Measurements from ENCODE around the gene MS4A4A.

The MS4A4A gene

DNA sequence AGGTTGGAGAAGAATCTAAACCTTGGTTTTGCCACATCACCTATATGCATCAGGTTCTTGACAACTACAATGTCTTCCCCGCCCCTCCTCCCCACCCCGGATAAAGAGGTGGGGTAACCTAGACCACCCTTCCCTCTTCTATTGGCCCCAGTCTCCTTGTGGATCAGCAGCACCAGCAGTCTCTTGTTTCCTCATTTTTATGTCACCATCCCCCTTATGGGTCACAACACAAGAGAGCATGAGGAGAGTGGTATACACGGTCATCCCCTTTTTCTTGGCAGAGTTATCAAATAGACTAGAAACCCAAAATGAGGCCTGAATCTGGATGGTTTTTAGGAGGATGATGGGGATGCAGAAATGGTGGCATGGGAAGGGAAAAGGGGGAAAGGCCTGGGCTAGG lies 38.7 kb upstream of the MS4A4A start:
- H3K4me2 ChIP-seq = no peak overlapping the region
- TF ChIP-seq, protein P1, sequence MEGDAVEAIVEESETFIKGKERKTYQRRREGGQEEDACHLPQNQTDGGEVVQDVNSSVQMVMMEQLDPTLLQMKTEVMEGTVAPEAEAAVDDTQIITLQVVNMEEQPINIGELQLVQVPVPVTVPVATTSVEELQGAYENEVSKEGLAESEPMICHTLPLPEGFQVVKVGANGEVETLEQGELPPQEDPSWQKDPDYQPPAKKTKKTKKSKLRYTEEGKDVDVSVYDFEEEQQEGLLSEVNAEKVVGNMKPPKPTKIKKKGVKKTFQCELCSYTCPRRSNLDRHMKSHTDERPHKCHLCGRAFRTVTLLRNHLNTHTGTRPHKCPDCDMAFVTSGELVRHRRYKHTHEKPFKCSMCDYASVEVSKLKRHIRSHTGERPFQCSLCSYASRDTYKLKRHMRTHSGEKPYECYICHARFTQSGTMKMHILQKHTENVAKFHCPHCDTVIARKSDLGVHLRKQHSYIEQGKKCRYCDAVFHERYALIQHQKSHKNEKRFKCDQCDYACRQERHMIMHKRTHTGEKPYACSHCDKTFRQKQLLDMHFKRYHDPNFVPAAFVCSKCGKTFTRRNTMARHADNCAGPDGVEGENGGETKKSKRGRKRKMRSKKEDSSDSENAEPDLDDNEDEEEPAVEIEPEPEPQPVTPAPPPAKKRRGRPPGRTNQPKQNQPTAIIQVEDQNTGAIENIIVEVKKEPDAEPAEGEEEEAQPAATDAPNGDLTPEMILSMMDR (conservative IDR thresholded peaks at IDR 0.05; ENCODE audit: low read depth, low read length) = no peak

DNA sequence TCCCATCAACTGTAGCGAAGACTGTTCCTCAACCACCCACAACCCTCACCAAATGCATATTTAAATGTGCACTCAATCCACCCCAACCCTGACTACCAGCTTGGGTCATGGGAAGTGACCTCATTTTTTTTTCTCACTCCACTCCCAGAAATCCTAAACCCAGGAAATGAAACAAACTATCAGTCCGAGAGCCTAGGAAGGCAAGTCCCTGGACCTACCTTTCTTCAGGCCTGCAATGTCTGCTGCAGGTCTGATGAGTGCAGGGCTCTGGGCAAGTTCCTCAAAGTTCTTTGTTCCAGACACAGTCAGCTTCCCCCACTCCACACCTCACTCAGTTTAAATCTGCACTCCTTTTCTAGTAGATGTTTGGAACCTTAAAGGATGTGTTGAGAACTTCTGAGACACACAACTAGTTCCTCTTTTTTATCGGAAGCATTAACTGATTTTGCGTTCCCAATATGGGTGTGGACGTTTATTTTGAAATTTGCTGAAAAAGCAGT lies 37.7 kb upstream of the MS4A4A start, which contains the start of gene MS4A4E:
Gene MS4A4E, minus strand, starts transcription at position 398 of the 500 bp plus-strand sequence. CDS start 13,082 bp downstream, outside the sequence.
- Histone ChIP-seq H3K36me3 (ENCODE audit: insufficient read depth) (no peaks in the 10 kb centered on the region), H4K20me1 (ENCODE audit: insufficient read depth) (no peaks in the 10 kb centered on the region), H3K9ac (no peak within 1 kb of the TSS), H3K4me2 (no peak within 1 kb of the TSS), H3K27me3 (ENCODE audit: insufficient read depth, low read depth) (no peaks in the 10 kb centered on the region), H3K4me3 (IDR thresholded peaks at IDR 0.05; ENCODE audit: insufficient read depth, low read depth, low read length) (no peak within 1 kb of the TSS), H3K79me2 (ENCODE audit: insufficient read depth, low read depth) (no peaks in the 10 kb centered on the region), H3K27ac (no peak within 1 kb of the TSS), H3K4me1 (ENCODE audit: low read depth, poor library complexity, severe bottlenecking) (no peaks in the 10 kb centered on the region), H2AFZ (ENCODE audit: low read depth) (no peak within 1 kb of the TSS)
- TF ChIP-seq, protein P1 (conservative IDR thresholded peaks at IDR 0.05; ENCODE audit: low read depth, low read length) = no peak

More for the DNA sequence above, 38.7 kb upstream of the MS4A4A start:
- H3K4me3 ChIP-seq (IDR thresholded peaks at IDR 0.05; ENCODE audit: insufficient read depth, low read depth, low read length) = no peak overlapping the region
- no peaks in the 10 kb centered on the region for H3K79me2 ChIP-seq (ENCODE audit: insufficient read depth, low read depth)
- H4K20me1 ChIP-seq (ENCODE audit: insufficient read depth) = no peaks in the 10 kb centered on the region
- no peaks in the 10 kb centered on the region for H3K36me3 ChIP-seq (ENCODE audit: insufficient read depth)
- H2AFZ ChIP-seq (ENCODE audit: low read depth) = no peak overlapping the region
- H3K4me1 ChIP-seq (ENCODE audit: low read depth, poor library complexity, severe bottlenecking) = no peaks in the 10 kb centered on the region
- no peak overlapping the region for H3K27ac ChIP-seq
- H3K9ac ChIP-seq = no peak overlapping the region
- H3K27me3 ChIP-seq (ENCODE audit: insufficient read depth, low read depth) = no peaks in the 10 kb centered on the region

DNA sequence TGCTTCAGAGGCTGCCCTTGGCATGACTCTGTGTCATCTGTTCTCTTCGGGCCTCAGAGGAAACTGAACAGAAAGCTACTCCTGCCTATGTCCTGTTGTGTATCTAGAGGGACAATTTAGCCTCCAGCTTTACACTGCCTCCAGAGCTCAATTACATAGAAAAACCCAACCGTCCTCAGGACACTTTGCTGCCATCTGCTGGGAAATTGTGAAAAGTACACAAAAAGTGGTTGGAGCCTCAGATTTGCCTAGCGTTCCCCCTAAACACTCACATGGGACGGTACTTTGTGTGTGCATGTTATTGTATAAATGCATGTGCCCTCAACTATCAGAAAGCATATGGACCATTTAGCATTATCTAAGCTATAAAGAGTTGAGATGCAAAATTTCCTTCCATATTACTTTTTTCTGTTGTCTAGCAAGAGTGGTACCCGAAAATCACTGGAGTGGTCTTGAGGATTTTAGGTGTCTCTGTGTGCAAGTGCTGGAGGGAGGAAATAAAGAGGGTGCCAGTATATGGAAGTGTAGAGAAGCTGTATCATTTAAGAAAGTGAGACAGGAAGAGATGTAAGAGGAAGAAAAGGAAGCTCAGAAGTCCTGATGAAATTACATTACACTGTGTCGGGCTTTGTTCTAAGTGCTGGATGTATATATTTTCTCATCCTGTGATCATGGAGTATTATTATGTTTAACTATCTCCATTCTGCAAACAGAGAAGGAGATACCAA lies 28.8 kb upstream of the MS4A4A start:
- H3K4me3 ChIP-seq (IDR thresholded peaks at IDR 0.05; ENCODE audit: insufficient read depth, low read depth, low read length) = no peak overlapping the region
- no peaks in the 10 kb centered on the region for H4K20me1 ChIP-seq (ENCODE audit: insufficient read depth)
- TF ChIP-seq, protein P1 (conservative IDR thresholded peaks at IDR 0.05; ENCODE audit: low read depth, low read length) = peak; percentile 67
- no peaks in the 10 kb centered on the region for H3K79me2 ChIP-seq (ENCODE audit: insufficient read depth, low read depth)
- no peak overlapping the region for H2AFZ ChIP-seq (ENCODE audit: low read depth)
- no peak overlapping the region for H3K27ac ChIP-seq
- H3K36me3 ChIP-seq (ENCODE audit: insufficient read depth) = no peaks in the 10 kb centered on the region
- no peak overlapping the region for H3K9ac ChIP-seq
- no peaks in the 10 kb centered on the region for H3K27me3 ChIP-seq (ENCODE audit: insufficient read depth, low read depth)
- H3K4me1 ChIP-seq (ENCODE audit: low read depth, poor library complexity, severe bottlenecking) = no peaks in the 10 kb centered on the region
- no peak overlapping the region for H3K4me2 ChIP-seq

DNA sequence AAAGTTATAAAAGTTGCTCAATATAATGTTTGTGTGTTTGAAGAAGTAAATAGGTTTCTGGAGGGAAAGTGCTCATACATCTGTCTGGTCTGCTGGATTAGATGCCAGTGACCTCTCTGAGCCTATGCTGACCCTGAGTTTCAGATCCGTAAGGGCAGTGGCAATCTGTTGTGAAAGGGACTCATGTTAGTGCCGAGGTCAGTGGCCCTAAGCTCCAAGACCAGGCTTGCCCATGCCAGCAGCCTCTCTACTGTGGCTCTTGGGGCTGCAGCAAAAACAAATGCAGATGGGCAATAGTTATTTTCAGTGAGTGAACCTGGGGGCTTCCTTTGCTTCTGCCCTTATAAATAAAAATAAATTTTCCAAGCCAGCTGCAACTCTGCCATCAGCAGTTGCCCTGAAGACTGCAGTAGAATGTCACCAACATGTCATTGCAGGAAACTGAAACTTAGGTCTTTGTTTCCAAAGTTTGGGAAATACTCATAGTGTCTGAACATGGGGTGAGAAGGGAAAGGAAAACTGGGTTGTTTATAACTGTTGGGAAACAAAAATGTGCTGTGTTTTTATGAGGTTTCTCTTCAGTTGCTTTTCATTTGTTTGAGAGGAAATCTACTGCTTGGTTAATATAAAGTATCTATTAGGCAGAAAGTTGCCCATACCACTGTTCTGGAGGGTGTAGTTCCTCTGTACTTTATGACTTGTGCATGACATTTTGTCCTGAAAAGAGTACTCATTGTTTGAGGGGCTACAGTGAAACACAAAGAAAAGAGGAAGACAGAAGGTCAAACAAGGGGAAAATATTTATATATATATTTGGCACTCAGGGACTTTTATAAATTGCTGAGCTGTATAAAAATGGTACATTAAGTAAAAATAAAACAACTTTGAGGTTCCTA lies 28.0 kb upstream of the MS4A4A start:
- H3K9ac ChIP-seq = no peak overlapping the region
- H3K36me3 ChIP-seq (ENCODE audit: insufficient read depth) = no peaks in the 10 kb centered on the region
- no peaks in the 10 kb centered on the region for H3K4me1 ChIP-seq (ENCODE audit: low read depth, poor library complexity, severe bottlenecking)
- no peak overlapping the region for H3K4me2 ChIP-seq
- no peaks in the 10 kb centered on the region for H3K27me3 ChIP-seq (ENCODE audit: insufficient read depth, low read depth)
- TF ChIP-seq, protein P1 (conservative IDR thresholded peaks at IDR 0.05; ENCODE audit: low read depth, low read length) = no peak
- H3K79me2 ChIP-seq (ENCODE audit: insufficient read depth, low read depth) = no peaks in the 10 kb centered on the region
- H2AFZ ChIP-seq (ENCODE audit: low read depth) = no peak overlapping the region
- no peaks in the 10 kb centered on the region for H4K20me1 ChIP-seq (ENCODE audit: insufficient read depth)
- no peak overlapping the region for H3K4me3 ChIP-seq (IDR thresholded peaks at IDR 0.05; ENCODE audit: insufficient read depth, low read depth, low read length)
- no peak overlapping the region for H3K27ac ChIP-seq
